Activated naive CD4-positive, alpha-beta T cell treated with Interleukin-2 at 50 U/mL for 16 hours (primary cell): ENCODE data around the gene PIK3R3.
A peak's percentile ranks its signal among the peaks of the same experiment; 100 is the strongest.

Experiments used
- DNase-seq: peaks from one replicate; pipeline ENCODE4 v3.0.0-alpha.2; 2020

Gene PIK3R3

DNA sequence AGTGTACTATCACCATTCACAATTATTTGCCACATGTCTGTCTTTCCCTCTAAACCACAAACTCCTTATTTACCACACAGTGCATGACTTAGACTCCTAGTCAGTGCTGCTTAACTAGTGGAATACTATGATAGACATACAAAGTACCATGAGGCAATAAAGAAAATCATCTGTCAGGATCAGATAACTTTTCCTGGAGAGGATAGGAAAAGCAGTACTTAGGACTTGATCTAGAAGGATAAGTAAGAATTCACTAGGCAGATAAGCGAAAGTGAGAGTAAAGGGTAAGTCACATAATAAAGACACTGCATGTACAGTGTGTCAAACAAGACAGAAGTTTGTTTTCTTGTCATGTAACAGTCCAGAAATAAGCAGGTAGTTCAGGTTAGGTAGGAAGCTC is 21.3 kb upstream of the PIK3R3 start:
- no peak for DNase-seq

DNA sequence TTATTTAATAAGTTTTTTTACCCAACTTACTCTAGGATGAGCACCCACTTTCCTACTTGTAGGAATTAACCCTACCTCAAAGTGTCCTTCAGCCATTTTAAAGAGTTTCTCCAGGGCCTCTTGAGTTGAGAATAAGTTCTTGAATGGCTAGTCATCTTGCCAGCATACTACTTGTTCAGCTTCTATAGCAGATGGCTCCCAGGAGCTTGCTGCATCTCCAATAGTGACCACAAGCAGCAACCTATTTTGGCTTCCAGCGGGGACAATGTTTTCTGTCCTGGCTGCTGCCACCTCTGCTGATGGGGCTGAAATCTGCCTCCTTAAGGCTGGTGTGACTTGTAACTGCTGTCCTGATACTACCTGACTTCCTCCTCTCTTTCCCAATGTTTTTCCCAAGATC is 20.8 kb upstream of the PIK3R3 start:
- no peak for DNase-seq

DNA sequence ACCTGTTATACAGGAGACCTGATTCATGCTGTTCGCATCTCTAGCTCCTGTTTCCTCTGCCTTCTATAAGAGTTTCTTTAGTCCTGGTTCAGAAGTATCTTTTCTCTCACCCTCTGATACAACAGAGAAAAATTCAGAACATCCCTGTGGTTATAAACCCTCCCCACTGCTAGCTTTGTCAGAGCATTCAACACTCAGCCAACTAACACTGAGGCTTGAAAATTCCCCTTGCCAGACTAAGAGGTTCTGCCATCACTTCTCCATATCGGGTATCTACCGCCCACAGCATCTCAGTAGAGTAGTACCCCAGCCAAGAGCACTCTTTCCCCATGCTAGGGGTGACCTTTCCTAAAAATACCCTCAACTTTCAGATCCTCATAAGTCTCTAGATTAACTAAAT is 19.6 kb upstream of the PIK3R3 start:
- no peak for DNase-seq

DNA sequence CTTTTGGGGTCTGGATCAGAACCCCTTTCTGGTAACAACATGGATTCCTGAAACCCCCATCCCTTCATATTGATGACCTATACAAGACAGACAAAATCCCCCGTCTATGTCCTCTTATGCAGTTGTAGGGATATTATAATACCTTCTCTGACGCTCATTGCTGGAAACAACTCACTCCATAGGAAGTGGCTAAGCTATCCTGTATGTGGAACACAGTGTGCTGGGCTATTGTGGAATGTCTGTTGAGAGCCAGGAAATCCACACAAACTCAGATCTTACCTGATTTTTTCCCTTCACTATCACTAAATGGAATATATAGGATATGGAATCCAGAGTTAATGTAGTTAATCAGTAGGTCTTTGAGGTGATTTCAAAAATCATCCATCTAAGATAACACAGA is 17.7 kb upstream of the PIK3R3 start:
- no peak for DNase-seq

DNA sequence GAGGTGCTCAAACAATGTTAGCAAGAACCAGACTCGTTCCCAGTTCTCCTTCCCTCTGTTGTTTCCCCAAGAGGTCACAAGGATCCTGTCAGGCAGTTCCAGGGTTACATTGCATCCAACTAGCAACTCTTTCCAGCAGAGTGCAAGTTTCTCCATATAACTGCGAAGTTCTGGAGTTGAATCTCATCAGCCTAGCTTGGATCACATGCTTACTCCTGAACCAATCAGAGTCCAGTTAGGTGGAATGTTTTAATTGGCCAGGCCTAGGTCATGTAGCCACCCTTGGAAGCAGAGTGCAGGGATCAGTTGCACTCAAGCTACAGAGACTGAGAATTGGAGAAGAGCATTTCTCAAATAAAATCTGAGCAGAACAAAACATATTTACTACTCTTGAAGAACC is 15.9 kb upstream of the PIK3R3 start:
- no peak for DNase-seq

DNA sequence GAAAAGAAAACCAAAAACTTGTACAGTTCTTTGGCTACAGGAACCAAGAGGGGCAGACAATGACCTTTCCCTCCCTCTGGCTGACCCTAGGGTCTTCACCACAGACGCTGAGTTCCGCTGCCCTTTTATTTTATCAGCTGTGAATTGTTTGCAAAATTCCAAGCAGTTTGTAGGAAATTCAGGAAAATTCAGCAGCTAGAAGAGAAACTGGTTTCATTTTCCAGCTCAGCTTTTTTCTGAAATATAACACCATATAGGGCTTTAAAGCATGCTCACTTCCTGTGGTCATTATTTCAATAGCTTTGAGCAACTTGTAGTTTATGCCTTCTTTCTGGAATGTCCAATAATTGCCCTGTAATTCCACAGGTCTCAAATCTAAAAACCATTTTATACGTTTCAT is 5.5 kb upstream of the PIK3R3 start:
- DNase-seq: no peak

DNA sequence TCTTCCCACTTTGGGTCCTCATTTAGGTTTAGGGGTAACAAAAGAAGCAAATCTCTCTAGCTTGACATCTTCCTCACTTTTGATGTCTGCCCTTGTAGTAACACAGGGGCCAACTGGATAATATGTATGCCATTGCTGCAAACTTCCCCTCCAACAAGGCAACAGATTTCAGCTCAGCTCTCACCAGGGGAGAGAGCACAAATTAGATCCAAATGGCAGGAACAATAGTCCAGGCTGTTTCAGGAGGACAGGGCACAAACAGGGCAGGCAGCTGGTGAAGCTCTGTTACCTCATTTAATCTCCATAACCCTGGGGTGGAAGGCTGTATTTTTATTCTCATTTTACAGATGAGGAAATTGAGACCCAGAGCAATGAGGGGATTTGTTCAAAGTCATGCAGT is 4.3 kb upstream of the PIK3R3 start:
- DNase-seq: no peak

DNA sequence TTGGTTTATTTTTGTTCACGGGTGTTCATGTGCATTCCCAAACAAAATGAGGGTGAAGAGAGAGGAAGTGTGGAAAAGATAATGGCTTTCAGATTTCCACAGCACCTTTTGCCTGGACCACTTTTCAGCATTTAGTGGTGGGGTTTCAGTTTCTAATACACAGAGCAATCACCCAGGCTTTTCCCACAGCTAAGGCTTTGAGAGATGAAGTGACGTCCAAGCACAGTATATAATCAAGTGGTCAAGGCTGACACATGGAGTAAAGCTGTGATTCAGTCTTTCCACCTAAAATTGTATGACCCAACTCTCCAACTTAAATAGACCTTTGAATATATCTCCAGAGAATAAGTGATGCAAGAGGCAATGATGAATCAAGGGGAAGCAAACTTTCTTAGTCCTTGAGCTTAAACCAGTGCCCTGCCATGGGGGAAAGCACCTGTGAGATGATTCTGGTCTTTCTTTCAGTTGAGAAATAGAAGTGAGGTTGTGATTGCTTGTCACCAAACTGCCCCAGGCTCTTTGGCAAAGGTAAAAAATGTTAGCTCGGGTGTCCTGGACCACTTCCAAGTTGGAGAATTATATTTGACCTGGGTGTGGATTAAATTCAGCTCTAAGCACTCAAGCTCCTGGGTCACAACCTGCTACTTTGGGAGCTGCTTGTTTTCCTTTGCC is 2.4 kb upstream of the PIK3R3 start:
- no peak for DNase-seq

DNA sequence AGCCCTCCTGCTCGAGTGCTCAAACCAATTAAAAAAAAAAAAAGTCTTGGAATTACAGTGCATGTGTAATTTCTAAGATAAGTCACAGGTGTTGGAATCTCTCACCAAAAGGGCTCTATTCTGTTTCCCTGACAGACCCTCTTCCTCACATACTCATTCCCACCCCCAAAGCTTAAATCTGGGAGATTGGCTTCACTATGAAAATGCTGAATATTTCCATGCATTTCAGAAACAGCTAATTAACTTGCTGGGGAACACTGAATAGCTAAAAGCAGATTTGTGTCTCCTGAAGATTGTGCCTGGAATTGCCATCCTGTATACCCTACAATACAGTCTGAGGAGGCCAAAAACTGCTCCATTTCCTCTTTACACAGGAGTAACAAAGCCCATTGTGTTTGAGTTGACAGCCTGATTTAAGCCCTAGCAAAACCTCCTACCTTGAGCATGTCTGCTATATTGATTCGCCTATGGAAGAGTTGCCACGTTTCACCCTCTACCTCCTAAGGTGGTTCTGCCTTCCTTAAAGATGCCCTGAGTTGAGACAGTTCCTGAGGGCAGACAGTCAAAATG is 1.4 kb upstream of the PIK3R3 start:
- no peak for DNase-seq

DNA sequence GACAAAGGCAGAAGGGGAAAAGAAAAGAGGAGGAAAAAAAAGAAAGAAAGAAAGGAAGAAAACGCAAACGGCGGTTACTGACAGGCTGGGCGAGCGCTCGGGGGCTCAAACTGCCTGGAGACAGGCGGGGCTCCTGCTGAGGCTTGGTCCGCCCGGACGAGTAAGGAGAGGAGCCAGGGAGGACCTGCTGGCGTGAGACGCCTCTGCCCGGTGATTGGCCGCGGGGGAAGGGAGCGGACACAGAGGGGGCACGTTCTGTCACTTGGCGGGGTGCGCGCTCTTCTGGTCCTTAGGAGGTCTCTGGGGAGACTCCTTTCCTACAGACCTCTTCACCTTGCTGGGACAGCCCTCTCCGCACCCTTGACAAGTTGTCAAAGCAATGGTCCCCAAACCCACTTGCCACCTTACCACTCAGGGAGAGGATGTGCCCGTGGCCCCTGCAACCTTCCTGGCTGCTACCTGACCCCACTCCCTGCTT is 791 bp upstream of the PIK3R3 start:
- DNase-seq: no peak

DNA sequence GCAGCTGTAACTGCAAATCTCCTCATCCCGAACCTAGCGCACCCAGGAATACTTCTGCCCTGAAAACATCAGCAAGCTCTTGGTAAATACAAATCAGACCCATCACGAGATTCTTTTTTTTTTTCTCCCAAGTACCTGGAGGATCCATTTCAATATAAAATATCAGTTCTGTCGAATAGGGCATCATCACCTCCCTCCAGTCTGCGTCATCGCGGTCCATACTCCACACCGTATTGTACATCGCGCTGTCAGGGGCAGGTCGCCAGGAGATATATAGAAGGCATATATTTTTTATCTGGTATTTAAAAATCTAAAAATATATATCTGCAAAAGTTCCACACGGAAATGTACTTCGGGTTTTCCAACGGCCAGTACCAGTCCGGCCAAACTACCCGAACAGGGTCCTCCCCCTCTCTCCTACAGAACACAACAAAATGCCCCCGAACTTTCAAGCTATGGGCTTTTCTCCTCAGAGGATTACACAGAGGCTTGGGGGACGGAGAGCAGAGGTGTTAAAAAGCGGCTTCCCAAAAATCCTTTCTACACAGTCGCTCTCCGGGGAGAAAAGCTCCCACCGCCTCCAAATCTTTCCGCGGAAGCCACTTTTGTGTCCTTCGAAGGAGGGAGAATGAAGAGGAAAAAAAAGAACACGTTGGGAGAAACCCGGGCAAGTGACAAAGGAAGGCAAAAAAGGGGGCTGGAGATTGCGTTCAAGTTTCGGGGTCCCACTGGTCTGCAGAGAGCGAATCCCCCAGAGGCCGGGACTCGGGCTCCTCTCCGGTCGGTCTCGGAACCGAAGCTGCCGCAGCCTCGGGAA is 509 bp downstream of the PIK3R3 start:
- DNase-seq: peak; percentile 32

DNA sequence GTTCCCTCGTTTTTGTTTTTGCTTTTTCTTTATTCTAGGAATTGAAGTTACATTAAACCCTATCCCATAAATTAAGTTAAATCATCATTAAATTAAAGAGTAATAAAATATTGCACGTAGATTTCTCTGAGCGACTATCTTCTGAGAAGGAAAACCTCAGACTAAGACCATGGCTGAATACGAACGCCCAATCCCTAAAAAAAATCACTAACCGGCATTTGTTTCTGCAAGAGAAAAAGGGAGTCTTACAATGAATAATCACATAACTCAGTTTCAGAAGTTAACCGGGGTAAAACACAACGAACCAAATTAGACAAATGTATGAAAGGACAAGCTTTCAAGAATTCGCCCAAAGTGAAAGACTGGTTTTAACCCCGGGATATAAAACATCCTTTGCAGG is 1.3 kb downstream of the PIK3R3 start:
- no peak for DNase-seq

DNA sequence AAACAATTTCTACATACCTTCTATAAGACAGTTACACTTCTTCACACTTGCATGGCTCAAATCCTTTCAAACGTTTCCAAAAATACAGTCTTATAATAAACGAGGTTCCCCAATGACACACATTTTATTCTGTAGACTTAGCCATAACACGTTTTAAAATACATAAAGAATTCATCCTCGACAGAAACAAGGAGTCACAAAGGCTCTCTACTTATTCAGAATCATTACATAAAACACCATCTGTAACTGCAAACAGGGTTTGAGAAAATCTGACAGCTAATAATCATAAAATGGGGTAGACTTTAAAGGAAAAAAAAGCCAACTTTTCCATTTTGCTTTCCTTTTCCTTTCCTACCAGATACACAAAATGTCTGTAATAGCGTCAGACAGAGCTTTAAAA is 1.8 kb downstream of the PIK3R3 start:
- no peak for DNase-seq

DNA sequence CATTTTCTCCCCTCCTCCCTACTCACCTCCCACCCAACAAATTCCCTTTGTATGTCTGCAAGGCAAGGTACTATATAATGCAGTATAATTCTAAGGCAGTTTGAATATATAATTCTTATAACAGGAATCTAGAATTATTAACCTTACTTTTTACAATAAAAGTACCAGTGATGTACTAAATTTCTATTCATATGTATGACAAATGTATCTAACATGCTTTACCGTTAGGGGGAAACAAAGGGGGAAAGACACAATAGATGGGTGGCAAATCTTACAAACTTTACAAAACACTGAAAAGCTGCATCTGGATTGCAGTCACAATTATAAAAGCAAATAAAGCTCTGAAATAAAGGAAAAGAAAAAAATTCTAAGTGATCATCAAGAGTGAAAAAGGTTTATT is 2.3 kb downstream of the PIK3R3 start:
- DNase-seq: no peak

DNA sequence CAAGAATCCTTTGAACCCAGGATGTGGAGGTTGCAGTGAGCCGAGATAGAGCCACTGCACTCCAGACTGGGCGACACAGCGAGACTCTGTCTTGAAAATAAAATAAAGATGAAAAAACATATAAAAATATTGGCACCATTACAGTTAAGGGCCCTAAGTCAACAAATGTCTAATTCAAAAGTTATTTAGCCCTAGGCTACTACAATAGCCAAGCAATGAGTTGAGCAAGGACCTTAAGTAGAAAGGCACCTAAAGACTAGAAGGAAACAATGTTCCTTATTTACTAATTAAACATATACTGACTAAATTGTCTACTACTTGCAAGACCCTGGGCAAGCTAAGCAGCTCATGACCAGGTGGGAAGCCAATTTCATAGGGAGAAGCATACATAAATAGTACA is 4.1 kb downstream of the PIK3R3 start:
- no peak for DNase-seq

DNA sequence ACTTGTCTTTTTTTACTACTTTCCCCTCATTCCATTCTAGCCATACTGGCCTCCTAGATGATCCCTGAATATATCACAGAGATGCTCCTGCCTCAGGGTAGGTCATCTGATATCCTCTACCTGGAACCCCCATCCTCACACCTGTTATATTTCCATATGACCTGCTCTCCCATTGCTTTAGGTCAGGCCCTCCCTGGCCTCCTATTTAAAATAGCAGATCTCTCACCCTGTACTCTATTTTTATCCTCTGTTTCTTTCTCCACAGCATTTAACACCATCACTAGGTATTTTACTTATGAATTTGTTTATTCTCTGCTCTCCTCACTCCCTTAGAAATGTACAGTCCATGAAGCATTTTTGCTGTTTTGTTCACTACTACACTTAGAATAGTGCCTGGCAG is 13.6 kb downstream of the PIK3R3 start:
- DNase-seq: no peak

DNA sequence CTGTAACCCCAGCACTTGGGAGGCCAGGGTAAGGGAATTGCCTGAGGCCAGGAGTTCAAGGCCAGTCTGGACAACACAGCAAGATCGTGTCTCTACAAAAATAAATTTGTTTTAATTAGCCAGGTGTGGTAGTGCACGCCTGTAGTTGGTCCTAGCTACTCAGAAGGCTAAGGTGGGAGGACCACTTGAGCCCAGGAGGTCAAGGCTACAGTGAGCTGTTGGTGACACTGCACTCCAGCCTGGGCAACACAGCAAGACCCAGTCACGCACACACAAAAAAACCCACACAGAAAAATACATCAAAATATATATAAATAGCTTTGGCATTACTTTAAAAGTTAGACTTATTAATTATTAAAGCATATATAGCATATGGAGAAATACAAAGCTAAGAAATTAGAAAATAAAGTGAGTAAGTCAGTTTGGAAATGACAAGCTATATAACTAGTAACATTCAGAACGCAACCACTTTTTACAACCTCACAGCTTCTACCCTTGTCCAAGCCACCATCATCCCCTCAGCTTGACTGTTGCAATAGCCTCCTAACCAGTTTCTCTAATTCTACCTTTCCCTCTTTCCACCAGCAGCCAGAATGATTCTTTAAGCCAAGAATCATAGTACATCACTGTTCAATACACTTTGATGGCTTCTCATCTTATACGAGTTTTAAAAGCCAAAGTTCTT is 14.5 kb downstream of the PIK3R3 start:
- DNase-seq: no peak

DNA sequence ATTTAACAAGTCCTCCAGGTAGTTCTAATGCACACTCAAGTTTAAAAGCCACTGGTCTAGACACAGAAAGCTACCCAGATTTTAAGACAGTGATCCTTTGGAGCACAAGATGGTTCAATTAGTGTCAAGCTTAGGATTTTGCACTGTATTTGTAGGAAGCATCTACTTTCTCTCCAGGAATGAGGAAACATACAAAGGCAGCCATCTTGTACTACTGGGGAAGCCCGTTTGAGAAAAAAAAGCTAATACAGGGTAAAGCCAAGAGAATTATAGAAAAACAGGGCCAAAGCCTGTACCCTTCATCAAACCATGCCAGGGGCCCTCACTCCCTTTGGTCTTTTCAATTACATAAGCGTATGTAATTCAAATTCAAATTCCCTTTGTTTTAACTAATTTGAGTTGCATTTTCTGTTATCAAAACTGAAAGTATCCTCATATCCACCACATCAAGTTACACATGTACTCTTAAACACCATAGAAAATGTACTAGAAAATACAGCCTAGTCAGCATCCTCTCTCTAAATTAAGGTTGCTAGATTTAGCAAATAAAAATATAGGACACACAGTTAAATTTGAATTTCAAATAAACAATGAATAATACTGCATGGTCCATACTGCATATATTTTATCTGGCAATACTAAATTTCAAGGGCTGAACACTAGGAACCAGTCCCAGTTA is 17.4 kb downstream of the PIK3R3 start:
- DNase-seq: no peak

DNA sequence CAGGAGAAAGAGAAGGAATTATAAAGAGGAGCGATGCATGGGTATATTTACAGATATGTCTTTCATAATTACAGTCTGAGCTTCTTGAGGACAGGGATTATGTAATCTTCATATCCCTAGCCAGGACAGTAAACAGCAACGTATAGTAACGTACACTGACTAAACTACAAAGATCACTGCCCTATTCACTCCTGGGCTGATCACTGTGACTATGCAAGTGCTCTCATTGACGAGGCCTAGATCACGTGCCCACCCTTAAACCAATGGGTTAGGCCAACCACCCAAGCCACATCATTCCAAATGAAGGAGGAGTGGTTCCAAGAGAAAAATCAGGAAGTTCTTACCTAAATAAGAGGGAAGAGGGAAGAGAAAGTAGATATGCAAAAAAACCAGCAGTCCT is 18.5 kb downstream of the PIK3R3 start:
- DNase-seq: no peak

DNA sequence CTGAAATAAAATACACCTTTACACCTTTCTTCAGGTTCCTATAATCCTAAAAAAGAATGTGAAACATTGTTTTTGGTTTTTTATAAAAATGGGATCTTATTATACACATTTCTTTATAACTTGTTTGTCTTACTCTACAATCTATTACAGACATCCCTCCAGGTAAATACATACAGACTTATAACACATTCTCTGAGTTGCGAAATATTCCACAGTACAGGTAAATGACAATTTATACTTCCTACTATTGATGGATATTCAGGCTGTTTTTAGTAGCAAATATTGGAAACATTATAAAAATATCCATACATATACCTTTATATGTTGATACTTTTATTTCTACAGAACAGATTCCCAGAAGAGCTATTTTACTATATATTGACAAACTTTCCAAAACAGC is 20.3 kb downstream of the PIK3R3 start:
- no peak for DNase-seq

DNA sequence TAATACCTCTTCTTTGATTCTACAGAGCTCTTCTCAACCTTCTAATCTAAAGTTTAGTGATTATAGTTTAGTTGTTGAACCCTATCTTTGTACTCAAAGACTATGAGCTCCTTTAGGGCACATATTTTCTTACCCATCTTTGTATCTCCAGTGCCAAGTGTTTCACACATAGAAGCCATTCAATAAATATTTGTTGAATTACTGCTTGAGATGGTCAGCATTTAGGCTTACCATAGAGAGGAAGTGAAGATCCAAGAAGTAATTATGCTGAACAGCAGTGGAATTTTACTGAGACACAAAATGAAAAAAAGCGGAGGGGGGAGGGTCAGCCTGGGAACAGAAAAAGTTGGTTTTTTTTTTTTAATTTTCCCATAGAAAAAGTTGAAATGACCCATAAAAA is 21.9 kb downstream of the PIK3R3 start:
- DNase-seq: no peak

DNA sequence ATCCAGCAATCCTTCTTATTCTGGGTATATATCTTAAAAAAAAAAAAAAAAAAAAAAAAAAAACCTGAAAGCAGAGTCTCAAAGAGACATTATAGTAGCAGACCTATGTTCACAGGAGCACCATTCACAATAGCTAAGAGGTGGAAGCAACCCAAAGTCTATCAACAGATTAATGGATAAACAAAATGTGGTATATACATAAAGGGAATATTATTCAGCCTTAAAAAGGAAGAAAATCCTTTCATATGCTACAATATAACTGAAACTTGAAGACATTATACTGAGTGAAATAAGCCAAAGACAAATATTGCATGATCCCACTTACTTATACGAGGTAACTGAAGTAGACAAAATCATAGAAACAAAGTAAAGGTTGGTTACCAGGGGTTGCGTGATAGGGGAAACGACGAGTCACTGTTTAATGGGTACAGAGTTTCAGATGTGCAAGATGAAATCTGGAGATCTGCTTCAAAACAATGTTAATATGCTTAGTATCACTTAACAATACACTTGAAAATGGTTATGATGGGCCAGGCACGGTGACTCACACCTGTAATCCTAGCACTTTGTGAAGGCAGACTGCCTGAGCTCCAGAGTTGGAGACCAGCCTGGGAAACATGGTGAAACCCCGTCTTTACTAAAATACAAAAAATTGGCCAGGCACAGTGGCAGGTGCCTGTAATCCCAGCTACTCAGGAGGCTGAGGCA is 29.5 kb downstream of the PIK3R3 start:
- no peak for DNase-seq

DNA sequence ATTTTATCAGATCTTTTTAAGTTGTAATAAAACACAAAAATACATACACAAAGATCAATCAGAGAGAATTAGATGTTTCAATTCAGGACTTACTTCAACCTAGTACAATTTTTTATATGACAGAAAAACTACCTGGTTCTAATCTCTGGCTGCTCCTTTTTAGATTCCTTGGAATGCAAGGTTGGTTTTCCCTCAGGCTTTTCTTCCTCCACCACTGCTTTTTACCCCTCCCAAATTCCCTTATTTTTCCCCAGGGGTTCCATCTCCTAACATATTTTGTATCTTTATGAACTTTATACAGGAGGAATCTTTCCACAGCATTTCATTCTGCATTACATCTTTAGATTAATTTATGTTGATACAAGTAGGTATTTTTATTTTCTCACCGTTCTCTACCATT is 33.2 kb downstream of the PIK3R3 start:
- no peak for DNase-seq
